GM12878 (cell line): ENCODE results near the gene NOVA2. TPM values are rescaled to one million over a fixed set of nuclear protein-coding genes. Genes with fewer than 3 reads are reported as not detected.
A peak's percentile ranks its signal among the peaks of the same experiment; 100 is the strongest.

ENCODE experiments used
- ATAC-seq: fragments of 200-7000 bp; cut with Tn5 transposase; 3 replicates; pipeline ENCODE4 v1.9.1; 2020; ENCODE audit warnings: mild to moderate bottlenecking, moderate library complexity
- BruUV-seq: library from RNA; stranded (reverse); fragments of 400-500 nt; replicated peaks from 2 replicates; lab custom pipeline; 2021; lab: Mats Ljungman, UMichigan
- CTCF ChIA-PET: fragments of 300-600 bp; sonication (Branson Sonifier 250); formaldehyde crosslinking; extraction: SDS; loops from one replicate; lab custom pipeline; 2021; ENCODE audit warnings: inconsistent platforms; lab: Yijun Ruan, JAX
- POLR2A ChIA-PET: fragments of 350-600 bp; formaldehyde crosslinking; extraction: SDS; loops from one replicate; lab custom pipeline; 2021; ENCODE audit warnings: inconsistent platforms; lab: Charles Lee
- RAD21 ChIA-PET: fragments of 300-600 bp; sonication (Branson Sonifier 250); formaldehyde crosslinking; loops from one replicate; lab custom pipeline; 2023; ENCODE audit warnings: antibody characterized with exemption; ENCODE audit not compliant: unreplicated experiment; lab: Charles Lee
- SMC1A ChIA-PET: fragments of 300-600 bp; sonication (Branson Sonifier 250); formaldehyde crosslinking; loops from one replicate; lab custom pipeline; 2023; ENCODE audit not compliant: unreplicated experiment, uncharacterized antibody; lab: Charles Lee
- DNase-seq: peaks from one replicate; pipeline ENCODE4 v3.0.0-alpha.2; 2011; ENCODE audit warnings: low read depth, low spot score
- FAIRE-seq: peaks from 3 replicates; lab custom pipeline; 2011; peaks lifted over from hg19 to GRCh38; lab: Jason Lieb, UNC
- H2AFZ ChIP-seq: 2 replicates; pipeline ENCODE4 v1.6.0; 2011; ENCODE audit warnings: low read depth, low read length, control low read depth; ENCODE audit not compliant: control insufficient read depth
- H3K27ac ChIP-seq: 2 replicates; pipeline ENCODE4 v1.5.1; 2011; ENCODE audit warnings: control low read depth; ENCODE audit not compliant: control insufficient read depth, insufficient read depth
- H3K27me3 ChIP-seq, 2 experiments: replicated peaks in 1 of 2; 2 replicates each; pipeline versions ENCODE4 v1.6.0 to v1.6.1; 2011; ENCODE audit warnings: low read length in 1 of 2; ENCODE audit not compliant: control insufficient read depth in 2 of 2, insufficient read depth in 2 of 2
- H3K36me3 ChIP-seq, 2 experiments: 2 replicates each; pipeline ENCODE4 v1.5.1; 2011; ENCODE audit warnings: low read length in 1 of 2; ENCODE audit not compliant: control insufficient read depth in 2 of 2, insufficient read depth in 2 of 2
- H3K4me1 ChIP-seq: 2 replicates; pipeline ENCODE4 v1.6.1; 2011; ENCODE audit warnings: mild to moderate bottlenecking, low read length, moderate library complexity, mixed read lengths; ENCODE audit not compliant: control insufficient read depth, insufficient read depth
- H3K4me2 ChIP-seq: 2 replicates; pipeline ENCODE4 v1.6.0; 2011; ENCODE audit warnings: control low read depth; ENCODE audit not compliant: control insufficient read depth, insufficient read depth
- H3K4me3 ChIP-seq: fragments of 200-600 bp; sonication (generic); 2 replicates; pipeline ENCODE4 v1.5.1; 2016
- H3K79me2 ChIP-seq: 2 replicates; pipeline ENCODE4 v1.6.0; 2011; ENCODE audit warnings: low read length; ENCODE audit not compliant: control insufficient read depth, insufficient read depth
- H3K9ac ChIP-seq: 2 replicates; pipeline ENCODE4 v1.8.0; 2011; ENCODE audit warnings: low read length, control low read depth, mixed read lengths; ENCODE audit not compliant: control insufficient read depth, insufficient read depth
- H3K9me3 ChIP-seq: replicated peaks from 3 replicates; pipeline ENCODE4 v1.5.1; 2011; ENCODE audit warnings: mild to moderate bottlenecking, low read length; ENCODE audit not compliant: control insufficient read depth, insufficient read depth
- H4K20me1 ChIP-seq: 2 replicates; pipeline ENCODE4 v1.6.0; 2011; ENCODE audit not compliant: control insufficient read depth, insufficient read depth
- FOXM1 ChIP-seq: IDR thresholded peaks from 2 replicates; pipeline ENCODE4 v1.6.1; 2012; ENCODE audit warnings: low read depth, mild to moderate bottlenecking, inconsistent platforms, low read length, moderate library complexity
- GATAD2B ChIP-seq: fragments of 450-650 bp; conservative IDR thresholded peaks from 2 replicates; pipeline ENCODE4 v1.6.1; 2017; ENCODE audit warnings: low read depth, mild to moderate bottlenecking, moderate library complexity
- IRF3 ChIP-seq: fragments of 450-650 bp; IDR thresholded peaks from 2 replicates; pipeline ENCODE4 v1.6.1; 2014; ENCODE audit warnings: mild to moderate bottlenecking
- PAX5 ChIP-seq: IDR thresholded peaks from 2 replicates; pipeline ENCODE4 v1.6.1; 2011; ENCODE audit warnings: low read depth, low read length, borderline replicate concordance
- RAD51 ChIP-seq: fragments of 450-650 bp; IDR thresholded peaks from 2 replicates; pipeline ENCODE4 v1.6.1; 2016; ENCODE audit warnings: moderate library complexity, mild to moderate bottlenecking, inconsistent platforms
- ZNF24 ChIP-seq: fragments of 450-650 bp; IDR thresholded peaks from 2 replicates; pipeline ENCODE4 v1.6.1; 2017; ENCODE audit warnings: antibody characterized with exemption, mild to moderate bottlenecking
- ZNF274 ChIP-seq: IDR thresholded peaks from one replicate; pipeline ENCODE4 v1.8.0; 2011; ENCODE audit not compliant: insufficient read length, insufficient read depth
- WGBS: methylation state at CpG from one replicate; pipeline ENCODE4 v1.1.6; 2016; ENCODE audit warnings: low lambda C conversion rate; ENCODE audit not compliant: insufficient replicate concordance, insufficient coverage; ENCODE audit errors: missing lambda C conversion rate; 5-methylcytosine and 5-hydroxymethylcytosine counted together
- in situ Hi-C: fragments of 300-500 bp; cut with MboI; formaldehyde crosslinking; loops from 9 replicates; pipeline ENCODE4 v1.14.3; 2018; ENCODE audit warnings: mixed read lengths
- intact Hi-C: fragments of 100-400 bp; cut with micrococcal nuclease; formaldehyde crosslinking; loops from one replicate; pipeline ENCODE4 v1.14.2; 2022; ENCODE audit not compliant: unreplicated experiment
- polyA plus RNA-seq, 11 experiments: library from polyadenylated mRNA; depleted of rRNA in 4 of 11; unstranded in 6 of 11; stranded (reverse) in 5 of 11; fragments of >200 nt; fragmentation: Nextera tagmentation in 4 of 11; fragmentation: Illumina TruSeq in 1 of 11; extraction: Ambion mirVana in 4 of 11; extraction: Trizol in 1 of 11; gene quantifications; 1 replicate in 1 of 11; 2 replicates in 10 of 11; pipeline versions ENCODE4 v1.2.1 to v1.2.3, GENCODE V29; 2011 to 2016; ENCODE audit warnings: inconsistent platforms in 2 of 11, missing spikeins in 2 of 11, low read depth in 1 of 11
- total RNA-seq, 4 experiments: library from RNA; depleted of rRNA in 3 of 4; stranded (reverse); fragments of >200 nt in 3 of 4; fragmentation: Illumina TruSeq in 1 of 4; extraction: Trizol in 1 of 4; gene quantifications; 2 replicates each; pipeline versions ENCODE4 v1.2.1 to v1.2.3, GENCODE V29; 2013 to 2021

The NOVA2 gene
- total and polyA plus RNA-seq, 10 of the 15 experiments (the other 5 are each of a cell fraction or from before 2014, with no cell fraction given), result under 0.01 to 0.44 (median 0.03) TPM; not detected in 4

- RAD21 ChIA-PET, result no interaction called here
- no peak for ATAC-seq
Observed at GRCh38 chr19:45958769-45959516, 14.7 kb downstream of the NOVA2 start.

More at GRCh38 chr19:45958769-45959516, 14.7 kb downstream of the NOVA2 start:
- H3K27ac ChIP-seq, result no peak overlapping the region
- no peak overlapping the region for H3K4me3 ChIP-seq
- TF ChIP-seq ZNF24, result 0 out of 2 replicates have a peak, but pooled peaks have one; percentile 14
- TF ChIP-seq GATAD2B, result no peak
- TF ChIP-seq ZNF274, result no peak
- no peak for TF ChIP-seq FOXM1
- TF ChIP-seq IRF3, result no peak
- TF ChIP-seq PAX5, result no peak
- no peak for TF ChIP-seq RAD51
- TF ChIP-seq, all 136 proteins: peak for 1
- Histone ChIP-seq H3K4me2 (no peak overlapping the region), H2AFZ (no peak overlapping the region), H4K20me1 (no peaks in the 10 kb centered on the region), H3K9ac (no peak overlapping the region), H3K4me1 (no peaks in the 10 kb centered on the region), H3K9me3 (no peaks in the 10 kb centered on the region), H3K79me2 (no peaks in the 10 kb centered on the region), H3K36me3 (no peaks in the 10 kb centered on the region), H3K27me3 (peaks cover 0 to 2% of the 10 kb centered on the region in 2 experiments; a peak in 1 of 4 replicates)
- ChIA-PET SMC1A (no interaction called here), CTCF (no interaction called here), POLR2A (no interaction called here)
- WGBS, result 40% methylated on average over 12 of the region's 12 CpGs
- FAIRE-seq (no peak), DNase-seq (no peak)
- no TSS peak for BruUV-seq
- intact Hi-C loops (no loop called here), in situ Hi-C loops (no loop called here)
